Gastrocnemius medialis (tissue), 4 donors: ENCODE results near the gene SUCLG2. TPM values are rescaled to one million over a fixed set of nuclear protein-coding genes. Genes with fewer than 3 reads are reported as not detected.

ENCODE experiments used
- ATAC-seq, 2 donors: fragments of 150-250 bp; one replicate each; pipeline ENCODE4 v1.9.1; 2016
- DNase-seq, 2 donors: peaks; one replicate each; pipeline ENCODE4 v3.0.0-alpha.2; 2019
- H3K27ac ChIP-seq, 4 donors: fragments of 200-600 bp; sonication (generic); 1 replicate in 1 of 4; 2 replicates in 3 of 4; pipeline ENCODE4 v1.5.1; 2016 to 2018; ENCODE audit warnings: mild to moderate bottlenecking in 2 of 4, moderate library complexity in 1 of 4
- H3K27me3 ChIP-seq, 3 donors: fragments of 200-600 bp; sonication (generic) in 2 of 3; 1 replicate in 1 of 3; 2 replicates in 2 of 3; pipeline versions ENCODE4 v1.5.1 to v1.6.0; 2016 to 2019; ENCODE audit warnings: mild to moderate bottlenecking in 1 of 3, moderate library complexity in 1 of 3
- H3K36me3 ChIP-seq, 2 donors: fragments of 200-600 bp; sonication (generic) in 1 of 2; one replicate each; pipeline ENCODE4 v1.5.1; 2017 to 2018
- H3K4me1 ChIP-seq, 2 donors: fragments of 200-600 bp; sonication (generic) in 1 of 2; one replicate each; pipeline ENCODE4 v1.5.1; 2016 to 2017; ENCODE audit warnings: mild to moderate bottlenecking in 2 of 2
- H3K4me3 ChIP-seq, 4 donors: fragments of 200-600 bp; sonication (generic) in 3 of 4; 1 replicate in 1 of 4; 2 replicates in 3 of 4; pipeline ENCODE4 v1.5.1; 2016 to 2019; ENCODE audit warnings: mild to moderate bottlenecking in 2 of 4
- H3K9me3 ChIP-seq, 3 donors: fragments of 200-600 bp; sonication (generic) in 2 of 3; 1 replicate in 1 of 3; 2 replicates in 2 of 3; pipeline ENCODE4 v1.5.1; 2016 to 2019
- POLR2A ChIP-seq, 2 donors: fragments of 450-650 bp; IDR thresholded peaks; one replicate each; pipeline ENCODE4 v1.6.1; 2017; ENCODE audit warnings: antibody characterized with exemption in 2 of 2, mild to moderate bottlenecking in 2 of 2, moderate library complexity in 2 of 2
- in situ Hi-C, 4 donors: fragments of 200-750 bp; cut with MboI; loops; one replicate each; pipeline versions ENCODE4 v1.15.0 to v1.8.0; 2017; ENCODE audit warnings: low sequenced_read_pairs in 4 of 4
- intact Hi-C: fragments of 100-400 bp; cut with DNase I; formaldehyde crosslinking; loops from one replicate; pipeline ENCODE4 v1.15.1; 2023; ENCODE audit warnings: low total_unique reads
- total RNA-seq, 4 donors: library from RNA; depleted of rRNA; stranded (reverse); fragments of >200 nt; gene quantifications; one replicate each; pipeline versions ENCODE4 v1.1.0 to v1.2.3, GENCODE V29; 2016
- TF ChIP-seq, protein P1 (sequence below), 5 experiments: fragments of 450-650 bp in 3 of 5; fragments of 200-600 bp in 2 of 5; sonication (generic) in 2 of 5; IDR thresholded peaks in 4 of 5; conservative IDR thresholded peaks in 1 of 5; 1 replicate in 4 of 5; 2 replicates in 1 of 5; pipeline ENCODE4 v1.5.1; 2016 to 2019; ENCODE audit warnings: antibody characterized with exemption in 5 of 5, mild to moderate bottlenecking in 3 of 5, moderate library complexity in 3 of 5

The SUCLG2 gene
- total RNA-seq, 4 donors from 2014 or later = 64.3 to 106 (median 73.2) TPM

- intact Hi-C loops (no loop called here), in situ Hi-C loops (no loop called here)
- H3K4me1 ChIP-seq = no peaks in the 10 kb centered on the region
- no peaks in the 10 kb centered on the region for H3K36me3 ChIP-seq
- H3K4me3 ChIP-seq = no peak overlapping the region
- ATAC-seq = no peak
- H3K9me3 ChIP-seq = no peaks in the 10 kb centered on the region
- no peak overlapping the region for H3K27ac ChIP-seq
- H3K27me3 ChIP-seq = no peaks in the 10 kb centered on the region
- no peak for TF ChIP-seq POLR2A (IDR thresholded peaks at IDR 0.05)
- TF ChIP-seq, protein P1, sequence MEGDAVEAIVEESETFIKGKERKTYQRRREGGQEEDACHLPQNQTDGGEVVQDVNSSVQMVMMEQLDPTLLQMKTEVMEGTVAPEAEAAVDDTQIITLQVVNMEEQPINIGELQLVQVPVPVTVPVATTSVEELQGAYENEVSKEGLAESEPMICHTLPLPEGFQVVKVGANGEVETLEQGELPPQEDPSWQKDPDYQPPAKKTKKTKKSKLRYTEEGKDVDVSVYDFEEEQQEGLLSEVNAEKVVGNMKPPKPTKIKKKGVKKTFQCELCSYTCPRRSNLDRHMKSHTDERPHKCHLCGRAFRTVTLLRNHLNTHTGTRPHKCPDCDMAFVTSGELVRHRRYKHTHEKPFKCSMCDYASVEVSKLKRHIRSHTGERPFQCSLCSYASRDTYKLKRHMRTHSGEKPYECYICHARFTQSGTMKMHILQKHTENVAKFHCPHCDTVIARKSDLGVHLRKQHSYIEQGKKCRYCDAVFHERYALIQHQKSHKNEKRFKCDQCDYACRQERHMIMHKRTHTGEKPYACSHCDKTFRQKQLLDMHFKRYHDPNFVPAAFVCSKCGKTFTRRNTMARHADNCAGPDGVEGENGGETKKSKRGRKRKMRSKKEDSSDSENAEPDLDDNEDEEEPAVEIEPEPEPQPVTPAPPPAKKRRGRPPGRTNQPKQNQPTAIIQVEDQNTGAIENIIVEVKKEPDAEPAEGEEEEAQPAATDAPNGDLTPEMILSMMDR (IDR thresholded peaks at IDR 0.05 in 4 of 5, conservative IDR thresholded peaks at IDR 0.05 in 1 of 5) = no peak
- no peak for DNase-seq
Observed at GRCh38 chr3:67325231-67325630, 329.2 kb downstream of the SUCLG2 start.
